ENCODE data around the gene NFE2L2. TPM values are rescaled to one million over a fixed set of nuclear protein-coding genes. Genes with fewer than 3 reads are reported as not detected.

The NFE2L2 gene
- total and polyA plus RNA-seq, 2 donors (not counting 3 experiments of a cell fraction or from before 2014, with no cell fraction given), result 57.1 to 66.2 TPM

DNA sequence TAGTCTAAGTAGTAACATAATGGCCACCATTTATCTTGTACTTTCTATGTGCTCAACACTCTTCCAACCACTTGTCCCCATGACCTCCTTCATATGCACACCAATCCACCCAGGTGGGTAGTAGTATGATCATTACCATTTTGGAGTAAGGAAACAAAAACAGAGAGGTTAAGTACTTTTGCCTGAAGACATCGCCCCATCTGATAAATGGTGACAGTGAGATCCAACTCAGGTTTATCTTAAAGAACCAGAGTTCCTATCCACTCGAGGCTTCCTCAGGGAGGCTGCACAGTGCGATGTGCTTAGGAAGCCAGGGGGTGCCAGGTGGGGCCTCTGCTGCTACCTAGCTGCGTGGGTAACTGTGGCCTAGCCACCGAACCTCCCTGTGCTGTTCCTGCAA, 14.1 kb downstream of the NFE2L2 start:
- Histone ChIP-seq H3K4me1 (ENCODE audit: control insufficient read depth, extremely low read depth, insufficient read depth, low read length) (peaks cover 55% of the 10 kb centered on the region), H3K79me2 (ENCODE audit: control insufficient read depth, insufficient read depth, low read length) (peaks cover 98% of the 10 kb centered on the region), H2AFZ (ENCODE audit: low read depth, low read length) (no peak overlapping the region), H3K9me1 (replicated peaks; ENCODE audit: control insufficient read depth, extremely low read depth, insufficient read depth, low read length) (no peaks in the 10 kb centered on the region), H3K27ac (ENCODE audit: insufficient read depth, low read depth, low read length) (no peak overlapping the region), H4K20me1 (replicated peaks; ENCODE audit: control insufficient read depth, extremely low read depth, insufficient read depth, low read length) (peaks cover 2% of the 10 kb centered on the region), H3K9ac (replicated peaks; ENCODE audit: extremely low read depth, insufficient read depth, low read length) (no peak overlapping the region), H3K9me3 (replicated peaks; ENCODE audit: control insufficient read depth, insufficient read depth, low read length) (no peaks in the 10 kb centered on the region), H3K4me2 (ENCODE audit: insufficient read depth, low read length) (no peak overlapping the region), H3K27me3 (ENCODE audit: control insufficient read depth in 2 of 2, insufficient read depth in 2 of 2, low read length in 2 of 2) (no peaks in the 10 kb centered on the region), H3K4me3 (replicated peaks in 1 of 3; ENCODE audit: insufficient read depth in 1 of 3, low read depth in 1 of 3, low read length in 3 of 3) (no peak overlapping the region), H3K36me3 (ENCODE audit: control insufficient read depth in 2 of 2, extremely low read depth in 1 of 2, insufficient read depth in 2 of 2, low read length in 2 of 2) (no peaks in the 10 kb centered on the region)
- no TSS peak for BruUV-seq (replicated peaks)
- TF ChIP-seq JUN (IDR thresholded peaks at IDR 0.05; ENCODE audit: borderline replicate concordance, insufficient read depth, insufficient read length, low read depth) (no peak), EZH2 (IDR thresholded peaks at IDR 0.05; ENCODE audit: borderline replicate concordance, low read depth, low read length, severe bottlenecking) (no peak), FOS (IDR thresholded peaks at IDR 0.05; ENCODE audit: borderline replicate concordance, insufficient read depth, low read length) (no peak), POLR2A (IDR thresholded peaks at IDR 0.05; ENCODE audit: low read depth, low read length) (no peak), POLR2AphosphoS5 (IDR thresholded peaks at IDR 0.05; ENCODE audit: insufficient read depth, low read depth, low read length) (no peak), MYC (IDR thresholded peaks at IDR 0.05; ENCODE audit: low read depth, low read length) (no peak)
- TF ChIP-seq, protein P1, sequence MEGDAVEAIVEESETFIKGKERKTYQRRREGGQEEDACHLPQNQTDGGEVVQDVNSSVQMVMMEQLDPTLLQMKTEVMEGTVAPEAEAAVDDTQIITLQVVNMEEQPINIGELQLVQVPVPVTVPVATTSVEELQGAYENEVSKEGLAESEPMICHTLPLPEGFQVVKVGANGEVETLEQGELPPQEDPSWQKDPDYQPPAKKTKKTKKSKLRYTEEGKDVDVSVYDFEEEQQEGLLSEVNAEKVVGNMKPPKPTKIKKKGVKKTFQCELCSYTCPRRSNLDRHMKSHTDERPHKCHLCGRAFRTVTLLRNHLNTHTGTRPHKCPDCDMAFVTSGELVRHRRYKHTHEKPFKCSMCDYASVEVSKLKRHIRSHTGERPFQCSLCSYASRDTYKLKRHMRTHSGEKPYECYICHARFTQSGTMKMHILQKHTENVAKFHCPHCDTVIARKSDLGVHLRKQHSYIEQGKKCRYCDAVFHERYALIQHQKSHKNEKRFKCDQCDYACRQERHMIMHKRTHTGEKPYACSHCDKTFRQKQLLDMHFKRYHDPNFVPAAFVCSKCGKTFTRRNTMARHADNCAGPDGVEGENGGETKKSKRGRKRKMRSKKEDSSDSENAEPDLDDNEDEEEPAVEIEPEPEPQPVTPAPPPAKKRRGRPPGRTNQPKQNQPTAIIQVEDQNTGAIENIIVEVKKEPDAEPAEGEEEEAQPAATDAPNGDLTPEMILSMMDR (IDR thresholded peaks at IDR 0.05; ENCODE audit: extremely low read depth in 1 of 2, insufficient read depth in 1 of 2, low read depth in 1 of 2, low read length in 2 of 2), result no peak
- DNase-seq (ENCODE audit: low read depth, low spot score), result no peak
- CTCF ChIA-PET, result no interaction called here
- dilution Hi-C loops (cut with MboI; ENCODE audit: extremely low pct_ligation_motif_present, low sequenced_read_pairs) (loop anchor here (10.0 kb wide), 1 partner anchor 86 kb away; no protein-coding TSS in a partner anchor), intact Hi-C loops (cut with micrococcal nuclease) (no loop called here)
- FAIRE-seq, result no peak
- POLR2A ChIA-PET, result no interaction called here
